DMS153 treated with DMSO at 0.1 percent for 48 hours (cell line): ENCODE results near the gene FAP.

Source experiments
- DNase-seq: peaks from one replicate; lab custom pipeline; 2025; ENCODE audit not compliant: unreplicated experiment; lab: John Stamatoyannopoulos, UW

The FAP gene

DNA sequence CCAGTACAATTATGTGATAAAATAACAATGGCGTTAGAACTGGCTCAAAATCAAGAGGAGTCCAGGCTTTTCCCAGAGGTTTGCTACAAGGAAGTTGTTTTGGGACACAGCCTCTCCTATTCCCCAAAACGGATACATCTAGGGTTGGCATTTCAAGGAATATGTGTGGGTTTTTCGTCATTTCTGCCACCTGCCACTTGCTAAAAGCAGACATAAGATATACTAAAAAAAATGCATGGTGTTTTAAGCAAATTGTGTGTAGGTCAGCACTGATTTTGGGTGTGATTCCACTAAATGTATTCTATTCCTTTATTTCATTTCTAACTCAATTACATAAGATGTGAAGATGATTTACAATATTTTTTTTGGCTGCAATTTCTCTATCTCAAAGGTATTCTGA, 54.8 kb downstream of the FAP start:
- no peak for DNase-seq

DNA sequence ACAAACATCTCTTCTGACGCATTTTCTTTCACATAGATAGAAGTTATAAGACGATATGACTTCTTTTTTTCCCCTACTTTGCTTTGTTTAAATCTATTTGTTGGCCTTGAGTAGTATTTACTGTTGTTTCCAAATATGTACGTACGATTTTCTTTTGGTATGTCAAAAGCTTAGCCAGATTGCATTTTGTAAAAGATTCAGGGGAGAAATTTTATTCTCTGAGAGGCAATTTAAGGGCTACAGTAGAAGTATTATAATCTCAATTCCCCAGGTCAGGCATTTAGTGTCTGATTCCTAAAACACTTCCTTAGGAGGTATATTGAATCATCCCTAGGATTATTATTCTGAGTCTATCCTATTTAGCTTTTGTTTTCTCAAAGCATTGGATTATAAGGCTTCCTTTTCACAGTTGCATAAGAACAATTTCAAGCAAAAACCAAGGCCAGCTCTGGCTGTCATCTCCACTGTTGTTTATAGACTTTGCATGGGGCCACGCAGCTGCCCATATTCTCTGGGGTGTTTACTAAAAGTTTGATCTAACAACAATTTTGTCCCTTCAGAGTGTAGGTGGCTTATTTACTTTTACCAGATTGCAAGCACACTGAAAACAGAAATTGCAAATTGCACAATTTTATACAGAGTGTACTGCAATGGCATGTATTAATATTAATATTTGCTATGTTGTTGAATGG, 57.6 kb downstream of the FAP start:
- no peak for DNase-seq

DNA sequence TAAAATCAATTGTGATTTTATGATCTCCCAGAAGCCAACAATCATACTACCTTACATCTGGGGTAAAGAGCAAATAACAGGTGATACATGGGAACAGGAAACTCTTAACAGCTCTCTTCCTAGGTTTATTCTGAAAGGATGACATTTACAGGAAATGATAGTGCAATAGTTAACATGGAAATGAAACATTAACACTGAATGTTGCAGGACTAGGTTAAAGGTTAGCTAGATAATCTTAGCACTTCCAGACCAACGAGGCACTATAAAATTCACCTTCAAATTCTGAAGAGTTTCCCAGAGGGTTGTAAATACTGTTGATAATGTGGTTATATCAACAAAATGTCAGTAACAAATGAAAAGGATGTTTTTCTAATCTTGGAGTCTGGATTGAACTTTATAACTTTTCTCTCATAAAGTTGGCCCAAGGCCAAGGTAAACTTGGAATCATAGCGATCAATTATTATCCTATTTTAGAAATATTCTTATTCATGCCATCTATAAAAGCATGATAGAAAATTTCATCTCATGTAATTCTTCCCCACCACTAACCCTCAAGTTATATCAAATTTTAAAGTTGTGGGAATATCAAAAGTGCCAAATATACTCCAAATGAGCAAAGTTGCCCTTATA, 58.3 kb downstream of the FAP start:
- peak; percentile 76 for DNase-seq

DNA sequence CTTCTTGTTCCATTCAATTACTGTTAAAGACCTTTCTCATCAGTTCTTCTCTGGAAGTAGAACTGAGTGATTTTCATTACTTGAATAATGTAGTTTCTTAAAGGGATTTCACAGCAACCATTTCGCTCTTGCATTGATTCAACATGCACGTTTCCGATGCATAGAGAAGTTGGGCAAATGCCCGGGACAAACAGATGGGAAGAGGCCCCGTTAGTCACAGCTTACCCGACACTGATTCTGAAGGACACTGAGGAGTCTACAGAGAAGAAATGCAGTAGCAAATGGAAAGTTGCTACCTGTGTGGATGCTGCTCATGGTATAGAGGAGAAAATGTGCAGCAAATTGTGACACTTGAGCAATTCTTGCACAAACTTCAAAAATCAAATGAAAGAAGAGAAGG, 58.9 kb downstream of the FAP start:
- peak; percentile 37 for DNase-seq

DNA sequence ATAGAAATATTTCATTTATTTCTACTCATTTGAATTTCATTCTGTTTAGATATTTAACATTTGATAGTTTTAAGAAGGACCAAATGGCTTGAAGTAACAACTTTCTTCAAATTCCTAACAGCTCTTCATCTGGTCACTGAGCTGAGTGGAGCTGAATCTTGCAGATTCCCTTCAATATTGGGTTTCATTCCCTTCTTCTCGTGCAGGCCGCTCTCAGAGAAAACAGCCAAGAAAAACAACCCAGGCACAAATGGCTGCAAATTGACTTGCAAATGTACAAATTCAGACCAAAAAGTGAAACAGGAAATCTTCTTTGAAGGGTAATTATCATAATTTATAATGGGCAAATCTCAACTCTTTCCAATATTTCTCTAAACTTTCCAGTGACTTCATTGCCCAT, 60.9 kb downstream of the FAP start:
- DNase-seq, result no peak

DNA sequence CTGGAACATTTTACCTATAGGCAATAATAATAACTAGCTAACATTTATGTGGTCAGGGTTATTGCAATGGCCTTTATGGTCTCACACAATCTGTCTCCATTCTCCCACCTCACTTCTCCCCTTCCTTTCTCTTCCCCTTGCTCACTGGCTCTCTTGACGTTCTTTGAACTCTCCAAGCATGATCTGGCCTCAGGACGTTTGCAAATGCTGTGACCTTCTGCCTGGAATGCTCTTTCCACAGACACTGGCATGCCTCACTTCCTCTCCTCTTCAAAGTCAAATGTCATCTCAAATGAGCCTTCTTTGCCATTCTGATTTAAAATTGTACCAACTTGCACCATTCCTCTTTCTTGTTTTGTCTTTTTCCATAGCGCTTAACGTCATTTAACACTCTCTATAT, 65.9 kb downstream of the FAP start:
- DNase-seq, result no peak

DNA sequence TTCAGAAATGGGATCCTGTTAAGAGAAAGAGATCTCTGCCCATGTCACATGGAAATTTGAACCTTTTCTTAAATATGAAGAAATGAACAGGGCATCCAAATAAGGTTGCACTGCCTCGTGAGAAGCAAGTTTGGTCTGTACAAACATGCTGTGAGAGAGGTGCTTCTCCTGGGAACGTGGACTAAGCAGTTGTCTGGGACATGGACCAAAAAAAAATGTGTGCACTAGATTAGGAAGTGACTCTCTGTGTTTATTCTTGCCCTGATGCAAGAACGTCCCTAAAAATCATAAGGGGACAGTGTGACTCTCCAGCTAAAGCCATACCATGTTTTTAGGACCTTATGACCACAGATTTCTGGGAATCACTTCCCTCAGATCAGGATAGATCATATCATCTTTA, 67.5 kb downstream of the FAP start:
- DNase-seq, result no peak

DNA sequence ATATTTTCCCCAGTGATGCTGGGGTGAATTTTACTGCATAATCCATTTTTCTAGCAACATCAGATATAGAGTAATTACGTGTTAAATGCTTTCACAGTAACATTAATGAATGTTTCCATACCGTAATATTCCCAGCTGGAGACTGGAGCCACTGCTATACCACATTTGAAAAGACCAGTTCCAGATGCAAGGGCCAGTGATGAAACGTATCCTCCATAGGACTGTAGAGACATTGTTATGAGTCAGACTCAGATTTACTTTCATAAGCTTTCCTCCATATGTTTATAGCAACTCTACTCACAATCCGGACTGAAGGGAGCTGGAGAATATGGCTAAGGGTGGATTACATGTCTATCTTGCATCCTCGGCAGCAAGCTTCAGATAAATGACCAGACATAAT, 68.5 kb downstream of the FAP start:
- DNase-seq, result no peak

DNA sequence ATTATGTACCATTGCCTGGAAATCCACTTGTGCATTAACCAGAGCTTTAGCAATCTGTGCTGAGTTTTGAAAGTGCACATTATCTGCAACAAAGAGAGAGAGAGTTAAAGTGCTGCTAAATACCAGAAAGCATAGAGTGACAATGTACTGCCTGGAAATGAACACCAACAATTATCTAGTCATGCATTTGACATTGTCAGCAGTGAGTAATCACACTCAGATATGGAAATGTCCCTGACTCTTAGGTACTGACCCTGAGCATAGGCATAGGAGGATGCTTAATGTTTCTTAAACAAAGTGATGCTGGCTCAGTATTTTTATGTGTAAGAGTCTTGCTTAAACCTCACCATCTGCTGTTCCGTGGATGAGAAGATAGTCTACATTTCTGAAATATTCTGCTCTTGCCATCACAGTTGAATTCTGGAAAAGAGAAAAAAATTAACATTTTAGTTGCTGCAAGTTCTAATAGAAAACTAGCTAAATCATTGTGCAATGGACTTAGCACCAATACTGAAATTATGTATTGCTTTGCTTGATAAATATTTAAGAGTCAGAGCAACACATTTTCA, 70.4 kb downstream of the FAP start:
- no peak for DNase-seq

DNA sequence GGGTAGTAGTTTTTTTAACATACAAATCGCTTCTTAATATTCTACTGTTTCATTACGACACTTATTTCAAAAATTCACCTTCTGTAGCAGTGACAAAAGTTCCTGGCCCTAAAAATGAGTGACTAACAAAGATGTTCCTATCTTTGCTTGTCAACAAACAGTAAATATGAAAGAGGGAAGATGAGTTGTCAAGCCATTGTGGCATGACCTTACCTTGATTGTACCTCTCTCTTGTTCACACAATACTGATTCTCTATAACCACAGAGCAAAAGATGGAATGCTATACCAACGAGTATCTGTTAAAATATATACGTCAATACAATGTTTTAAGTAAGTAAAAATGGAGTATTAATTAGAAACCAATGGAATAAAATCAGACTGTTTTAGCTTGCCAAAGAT, 76.5 kb downstream of the FAP start:
- DNase-seq, result no peak

DNA sequence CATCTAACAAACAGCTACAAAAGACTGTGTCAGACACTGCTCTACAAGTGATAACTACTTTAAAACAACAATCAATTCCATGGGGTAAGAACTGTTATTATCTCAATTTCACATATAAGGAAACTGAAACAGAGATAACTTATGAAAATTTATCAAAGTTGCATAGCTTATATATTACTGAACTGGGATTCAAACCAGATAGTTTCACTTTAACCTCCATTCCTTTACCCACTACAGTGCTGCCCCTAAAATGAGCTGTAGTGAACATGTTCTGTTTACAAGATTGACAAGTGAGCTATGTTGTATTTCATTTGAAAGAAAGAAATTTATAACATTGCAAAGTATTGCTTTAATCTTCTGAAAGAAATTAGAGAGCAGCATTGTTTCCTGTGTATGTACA, 77.1 kb downstream of the FAP start:
- no peak for DNase-seq

DNA sequence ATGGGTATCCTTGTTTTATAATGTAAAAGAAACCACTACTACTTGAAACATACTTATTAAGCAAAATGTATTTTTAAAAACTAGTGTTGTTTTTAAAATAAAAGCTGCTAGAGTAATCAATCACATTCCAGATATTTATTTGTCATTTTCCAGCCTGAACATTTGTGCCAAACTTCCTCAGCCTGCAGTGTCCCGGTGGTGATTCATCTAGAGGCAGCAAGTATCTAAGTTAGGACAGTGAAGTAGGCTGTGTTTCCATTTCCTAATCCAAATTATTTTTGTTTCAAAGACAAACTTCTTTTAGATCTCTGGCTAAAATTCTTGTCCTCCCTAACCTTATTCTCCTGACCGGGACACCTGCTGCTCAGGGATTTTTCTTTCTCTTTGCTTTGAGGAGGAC, 78.4 kb downstream of the FAP start:
- DNase-seq, result no peak

DNA sequence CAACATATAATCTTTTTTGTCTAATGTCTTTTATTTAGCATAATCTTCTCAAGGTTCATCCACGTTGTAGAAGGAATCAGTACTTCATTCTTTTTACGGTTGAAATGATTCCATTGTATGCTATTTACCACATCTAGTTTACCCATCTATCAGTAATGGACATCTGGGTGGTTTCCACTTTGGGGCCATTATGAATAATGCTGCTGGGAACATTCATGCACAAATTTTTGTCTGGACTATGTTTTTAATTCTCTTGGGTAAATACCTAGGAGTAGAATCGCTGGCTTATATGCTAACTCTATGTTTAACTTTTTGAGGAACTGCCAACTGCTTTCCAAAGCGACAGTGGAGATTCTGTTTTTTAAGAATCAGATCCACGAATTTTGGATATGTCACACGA, 83.8 kb downstream of the FAP start:
- DNase-seq, result no peak

DNA sequence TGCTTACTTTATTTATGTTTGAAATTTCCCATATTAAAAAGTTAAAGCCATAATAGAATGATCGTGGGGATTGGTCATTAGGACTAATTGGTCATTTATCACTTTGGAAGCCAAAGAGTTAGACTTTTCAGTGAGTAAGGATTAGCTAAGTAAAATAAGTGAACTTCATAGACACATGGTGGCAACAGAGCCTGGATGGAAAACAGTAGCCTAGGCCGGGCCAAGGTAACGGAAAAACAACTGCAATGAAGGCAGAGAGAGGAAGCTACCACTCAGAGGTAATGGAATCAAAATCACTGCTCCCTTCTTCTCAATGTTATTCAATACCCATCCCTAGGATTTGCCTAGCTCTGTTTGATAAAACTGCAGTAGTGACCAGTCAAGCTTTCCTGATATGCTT, 87.1 kb downstream of the FAP start:
- DNase-seq, result no peak

DNA sequence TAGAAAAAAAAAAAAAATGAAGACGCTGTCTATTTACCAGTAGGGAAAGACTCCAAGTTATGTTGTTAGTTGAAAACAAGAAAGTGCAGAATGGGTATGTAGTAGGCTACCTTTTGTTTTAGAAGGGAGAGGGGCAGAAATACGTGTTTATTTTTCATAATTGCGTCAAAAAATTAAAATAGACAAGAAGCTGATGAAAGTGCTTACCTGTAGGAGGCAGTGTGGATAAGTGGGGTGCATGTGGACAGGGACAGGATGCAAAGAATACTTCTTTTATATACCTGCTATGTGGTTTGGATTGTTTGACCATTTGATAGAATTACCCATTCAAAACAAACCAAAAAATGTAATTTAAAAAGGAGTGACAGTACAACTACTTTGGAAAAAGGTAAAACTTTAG, 88.2 kb downstream of the FAP start:
- no peak for DNase-seq

DNA sequence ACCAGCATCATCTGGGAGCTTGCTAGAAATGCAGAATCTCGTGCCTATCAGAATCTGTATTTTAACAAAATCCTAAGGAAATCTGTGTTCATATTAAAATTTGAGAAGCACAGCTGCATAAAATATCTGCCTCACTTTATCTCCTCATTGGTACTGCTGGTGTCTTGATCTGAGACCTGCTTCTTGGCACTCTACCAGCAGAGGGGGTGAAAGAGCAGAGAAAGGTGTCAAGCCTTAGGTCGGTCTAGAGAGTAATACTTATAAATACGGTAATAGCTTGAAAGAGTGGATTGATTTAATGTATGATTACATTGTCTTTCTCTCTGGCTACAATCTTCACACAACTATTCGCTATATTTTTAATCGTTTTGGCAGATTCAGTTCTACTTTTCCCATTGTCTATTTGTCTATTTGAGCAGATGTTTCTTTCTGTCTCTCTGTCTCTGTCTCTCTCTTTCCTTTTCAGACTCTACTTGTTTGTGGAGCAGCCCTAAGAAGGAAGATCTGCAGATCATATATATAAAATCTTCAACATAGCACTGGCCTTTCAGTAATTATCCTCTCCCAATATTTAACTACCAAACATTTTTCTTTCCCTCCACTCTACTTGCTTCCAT, 89.5 kb downstream of the FAP start:
- DNase-seq, result peak; percentile 71

DNA sequence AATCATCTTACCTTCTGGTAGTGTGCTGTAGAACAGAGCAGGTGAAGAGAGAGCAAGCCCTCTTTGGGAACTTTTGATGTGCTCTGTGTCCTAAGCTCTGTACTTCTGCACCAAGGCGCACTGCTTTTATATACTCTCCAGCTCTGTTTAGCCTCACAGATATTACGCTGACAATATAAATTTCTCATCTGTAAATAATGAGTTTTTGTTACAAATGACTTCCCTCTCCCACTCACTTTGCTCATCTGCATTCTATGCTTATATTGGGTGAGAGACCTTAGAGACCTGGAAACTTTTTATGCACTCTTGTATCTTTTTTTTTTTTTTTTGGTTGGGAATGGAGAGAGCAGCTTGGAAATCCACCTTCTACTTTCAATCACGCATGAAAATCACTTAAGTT, 91.1 kb downstream of the FAP start, which contains the start of gene GCG:
GCG (minus strand) TSS at position 101 of the 400 bp plus-strand sequence. CDS start 3,069 bp downstream, outside the sequence.
- DNase-seq, result no peak

DNA sequence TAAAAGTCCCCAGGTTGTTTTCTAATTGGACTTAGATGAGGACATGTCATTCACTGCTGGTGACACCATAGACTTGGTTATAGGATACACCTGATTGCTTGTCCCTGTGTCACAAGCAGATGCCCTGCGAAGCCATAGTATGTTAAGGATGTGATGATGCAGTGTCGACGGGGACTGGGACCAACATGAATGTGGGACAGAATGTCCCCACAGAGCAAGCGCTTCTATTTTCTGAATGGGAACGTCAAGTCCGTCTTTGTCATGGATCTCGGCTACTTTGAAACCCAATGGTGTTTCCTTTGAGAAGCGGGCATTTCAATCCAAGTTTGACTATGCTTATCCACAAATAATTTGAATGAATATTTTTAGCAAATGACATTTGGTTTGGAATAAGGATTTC, 93.3 kb downstream of the FAP start:
- DNase-seq, result no peak

DNA sequence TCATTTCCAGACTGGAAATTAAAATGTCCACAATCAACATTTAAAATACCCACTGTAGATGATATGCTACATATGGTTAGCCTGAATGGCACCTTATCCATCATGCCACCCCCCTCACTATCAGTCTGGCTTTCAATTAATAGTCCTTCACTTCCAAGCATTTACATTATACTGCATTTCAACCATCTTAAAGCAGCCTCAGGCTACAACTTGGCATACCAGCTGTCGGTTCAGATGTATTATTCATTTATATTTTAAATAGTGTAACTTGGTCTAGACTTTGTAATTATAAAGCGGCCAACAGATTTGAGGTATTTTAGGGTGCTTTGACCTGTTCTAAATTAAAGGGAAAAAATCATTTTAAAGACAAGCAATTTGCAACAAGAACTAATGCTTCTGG, 93.8 kb downstream of the FAP start:
- no peak for DNase-seq

DNA sequence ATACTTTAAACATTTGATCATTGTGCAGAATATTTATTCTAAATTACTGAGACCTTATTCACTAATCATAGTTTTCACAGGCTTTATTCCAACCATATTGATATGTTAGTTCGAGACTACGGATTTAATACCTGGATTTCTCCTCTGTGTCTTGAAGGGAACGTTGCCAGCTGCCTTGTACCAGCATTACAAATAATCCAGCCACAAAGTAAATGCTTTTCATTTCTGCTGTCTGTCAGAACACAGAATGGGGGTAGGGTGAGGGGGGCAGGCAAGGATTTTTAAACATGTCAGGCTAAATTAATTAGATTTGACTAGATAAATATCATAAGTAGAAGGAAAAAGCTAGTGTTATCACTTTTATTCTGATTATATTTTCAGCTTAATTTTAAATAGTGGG, 94.3 kb downstream of the FAP start:
- DNase-seq, result no peak

DNA sequence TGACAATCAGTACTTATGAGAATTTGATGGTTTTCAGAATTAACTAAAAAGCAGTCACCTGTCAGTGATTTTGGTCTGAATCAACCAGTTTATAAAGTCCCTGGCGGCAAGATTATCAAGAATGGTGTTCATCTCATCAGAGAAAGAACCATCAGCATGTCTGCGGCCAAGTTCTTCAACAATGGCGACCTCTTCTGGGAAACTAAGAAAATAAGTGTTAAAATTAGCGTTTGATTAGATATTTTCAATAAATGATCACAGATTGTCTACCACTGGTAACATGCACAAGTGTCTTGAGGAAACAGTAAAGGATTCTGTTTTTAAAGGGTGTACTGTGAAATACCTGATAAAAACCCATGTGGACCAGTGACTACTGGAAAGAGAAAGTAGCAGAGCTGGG, 99.3 kb downstream of the FAP start:
- DNase-seq, result no peak

DNA sequence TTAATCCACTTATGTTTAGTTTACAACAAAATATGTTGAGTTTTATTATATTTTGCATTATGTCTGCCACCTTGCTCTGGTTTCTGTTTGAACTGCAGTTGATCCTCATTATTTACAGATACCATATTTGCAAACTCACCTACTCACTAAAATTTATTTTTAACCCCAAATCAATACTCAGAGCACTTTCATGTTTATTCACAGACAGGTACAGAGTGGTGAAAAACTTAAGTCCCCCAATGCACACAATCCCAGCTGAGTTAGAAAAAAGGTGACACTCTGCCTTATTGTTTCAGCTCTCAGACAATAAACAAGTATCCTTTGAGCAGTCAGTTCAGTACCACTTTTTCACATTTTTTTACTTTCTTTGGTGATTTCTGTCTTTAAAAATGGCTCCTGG, 104.9 kb downstream of the FAP start:
- no peak for DNase-seq
